RWPE2 (cell line): Measurements from ENCODE around the gene ST8SIA2.

Source experiments
- ATAC-seq: fragments of 200-7000 bp; cut with Tn5 transposase; 3 replicates; pipeline ENCODE4 v1.9.1; 2021; ENCODE audit warnings: low read depth
- DNase-seq: peaks from one replicate; pipeline ENCODE4 v3.0.0-alpha.2; 2020; ENCODE audit warnings: low spot score
- H3K27ac ChIP-seq: fragments of 450-650 bp; 2 replicates; pipeline ENCODE4 v1.5.1; 2017; ENCODE audit warnings: mild to moderate bottlenecking; ENCODE audit not compliant: poor library complexity, severe bottlenecking
- H3K27me3 ChIP-seq: fragments of 250-450 bp; sonication (Bioruptor Pico); 2 replicates; pipeline ENCODE4 v1.5.1; 2021; ENCODE audit warnings: mild to moderate bottlenecking, moderate library complexity; ENCODE audit not compliant: insufficient read depth, poor library complexity, severe bottlenecking
- H3K36me3 ChIP-seq: fragments of 250-450 bp; sonication (Bioruptor Pico); 2 replicates; pipeline ENCODE4 v1.5.1; 2020; ENCODE audit warnings: low read depth, mild to moderate bottlenecking, moderate library complexity
- H3K4me1 ChIP-seq: fragments of 250-450 bp; sonication (Bioruptor Pico); 2 replicates; pipeline ENCODE4 v1.5.1; 2021; ENCODE audit warnings: mild to moderate bottlenecking, moderate library complexity; ENCODE audit not compliant: insufficient read depth, poor library complexity, severe bottlenecking
- H3K4me3 ChIP-seq: fragments of 250-450 bp; sonication (Bioruptor Pico); 2 replicates; pipeline ENCODE4 v1.5.1; 2021; ENCODE audit warnings: mild to moderate bottlenecking, moderate library complexity; ENCODE audit not compliant: severe bottlenecking
- H3K9me3 ChIP-seq: fragments of 250-450 bp; sonication (Bioruptor Pico); 2 replicates; pipeline ENCODE4 v1.5.1; 2021; ENCODE audit warnings: mild to moderate bottlenecking, moderate library complexity; ENCODE audit not compliant: severe bottlenecking
- CTCF ChIP-seq: fragments of 450-650 bp; IDR thresholded peaks from one replicate; pipeline ENCODE4 v1.5.1; 2017; ENCODE audit warnings: mild to moderate bottlenecking, moderate library complexity; ENCODE audit not compliant: poor library complexity, severe bottlenecking

The ST8SIA2 gene

GRCh38 chr15:92452143-92452542 is 58.5 kb downstream of the ST8SIA2 start:
- ATAC-seq (no peak), DNase-seq (no peak)
- Histone ChIP-seq H3K9me3 (no peaks in the 10 kb centered on the region), H3K4me1 (no peaks in the 10 kb centered on the region), H3K27me3 (peaks cover 30% of the 10 kb centered on the region), H3K27ac (no peak overlapping the region), H3K36me3 (no peaks in the 10 kb centered on the region), H3K4me3 (no peak overlapping the region)
- no peak for TF ChIP-seq CTCF

- H3K27ac ChIP-seq = no peak overlapping the region
- ATAC-seq (no peak), DNase-seq (no peak)
- H3K4me1 ChIP-seq = no peaks in the 10 kb centered on the region
- no peak overlapping the region for H3K4me3 ChIP-seq
- H3K9me3 ChIP-seq = no peaks in the 10 kb centered on the region
- TF ChIP-seq CTCF = no peak
- H3K36me3 ChIP-seq = no peaks in the 10 kb centered on the region
- peaks cover 41% of the 10 kb centered on the region for H3K27me3 ChIP-seq
These were observed 59.9 kb downstream of the ST8SIA2 start for GRCh38 chr15:92453607-92454006.

DNA sequence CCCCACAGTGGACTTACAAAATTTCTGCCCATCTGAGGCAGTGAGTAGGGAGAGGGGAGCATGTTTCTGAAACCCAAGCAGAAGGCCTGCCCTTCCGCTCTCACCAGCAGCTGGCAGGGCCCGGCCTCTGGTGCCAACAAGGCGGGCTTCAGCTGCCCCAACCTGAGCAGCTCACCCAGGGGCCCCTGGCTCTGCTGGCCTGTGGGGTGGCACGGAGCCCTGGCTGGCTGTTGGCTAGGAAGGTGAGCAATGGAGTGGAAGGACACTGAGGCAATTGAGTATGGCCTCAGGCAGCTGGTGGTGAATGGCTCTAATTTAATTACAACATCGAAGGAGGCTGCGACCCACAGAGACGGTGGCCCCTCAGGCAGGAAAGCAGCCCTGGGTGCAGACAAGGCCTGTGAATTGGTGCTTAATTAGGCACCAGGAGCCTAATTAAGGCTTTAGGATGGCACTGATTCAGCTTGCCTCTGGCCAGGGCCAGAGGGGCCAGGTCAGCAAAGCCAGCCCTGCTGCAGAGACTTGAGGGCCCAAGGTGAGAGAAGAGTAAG is 60.9 kb downstream of the ST8SIA2 start:
- H3K27ac ChIP-seq = no peak overlapping the region
- no peaks in the 10 kb centered on the region for H3K4me1 ChIP-seq
- TF ChIP-seq CTCF = no peak
- H3K9me3 ChIP-seq = no peaks in the 10 kb centered on the region
- H3K36me3 ChIP-seq = no peaks in the 10 kb centered on the region
- H3K27me3 ChIP-seq = peaks cover 41% of the 10 kb centered on the region
- no peak overlapping the region for H3K4me3 ChIP-seq
- no peak for DNase-seq
- no peak for ATAC-seq

DNA sequence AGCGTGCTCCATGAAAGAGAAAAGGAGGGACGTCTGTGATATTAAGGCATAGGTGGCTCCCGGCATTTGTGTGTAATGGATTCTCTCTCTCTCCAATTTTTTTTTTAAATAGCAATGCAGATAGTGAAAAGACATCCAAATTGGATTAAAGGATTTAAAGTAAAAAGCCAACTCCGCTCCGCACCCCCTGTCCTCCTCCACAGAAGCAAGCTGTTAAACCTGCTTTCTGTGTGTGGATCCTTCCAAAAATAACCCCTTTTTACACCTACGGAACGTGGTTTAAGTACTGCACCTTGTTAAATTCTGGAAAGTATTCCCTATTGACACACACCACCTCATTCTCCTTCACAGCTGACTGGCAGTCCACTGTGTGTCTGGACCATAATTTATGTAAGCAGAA is 61.6 kb downstream of the ST8SIA2 start:
- Histone ChIP-seq H3K9me3 (no peaks in the 10 kb centered on the region), H3K36me3 (no peaks in the 10 kb centered on the region), H3K4me1 (no peaks in the 10 kb centered on the region), H3K4me3 (no peak overlapping the region), H3K27ac (no peak overlapping the region), H3K27me3 (peaks cover 38% of the 10 kb centered on the region)
- DNase-seq = no peak
- no peak for TF ChIP-seq CTCF
- no peak for ATAC-seq

DNA sequence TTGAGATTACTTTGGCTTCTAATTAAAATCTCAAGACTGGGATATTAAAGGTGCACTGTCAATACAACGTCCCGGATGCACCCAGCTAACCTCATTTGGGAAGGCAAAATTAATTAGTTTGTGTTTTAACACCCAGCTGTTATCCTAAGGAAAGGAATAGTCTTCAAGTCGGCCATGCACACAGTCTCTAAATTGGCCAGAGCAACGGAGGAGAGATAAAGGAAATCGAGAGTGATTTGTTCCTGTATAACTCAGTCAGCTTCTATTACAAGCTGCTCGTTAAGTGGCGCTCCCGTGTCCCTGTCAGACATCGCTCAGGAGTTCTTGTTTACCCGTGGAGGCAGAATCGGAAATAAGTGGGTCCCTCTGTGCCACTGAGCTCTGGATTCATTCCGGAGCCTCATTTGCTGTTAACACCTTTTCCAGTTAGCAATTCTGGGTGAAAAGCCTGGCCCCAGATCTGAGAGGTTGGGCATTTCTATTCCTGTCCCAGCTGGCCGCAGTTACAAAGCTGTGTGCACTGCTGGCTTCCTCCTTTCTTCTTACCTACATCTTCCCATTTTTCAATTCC is 63.9 kb downstream of the ST8SIA2 start:
- Histone ChIP-seq H3K36me3 (no peaks in the 10 kb centered on the region), H3K4me3 (no peak overlapping the region), H3K27me3 (peaks cover 40% of the 10 kb centered on the region), H3K4me1 (no peaks in the 10 kb centered on the region), H3K9me3 (no peaks in the 10 kb centered on the region), H3K27ac (no peak overlapping the region)
- no peak for DNase-seq
- no peak for TF ChIP-seq CTCF
- no peak for ATAC-seq
